ENCODE data around the gene SV2B. TPM values are rescaled to one million over a fixed set of nuclear protein-coding genes. Genes with fewer than 3 reads are reported as not detected.

SV2B gene
- total and polyA plus RNA-seq, 2 donors (not counting 1 experiment from before 2014, with no cell fraction given) = under 0.01 TPM; not detected in 1

- Histone ChIP-seq H3K9me3 (ENCODE audit: control insufficient read depth, insufficient read depth, low read depth, low read length) (no peaks in the 10 kb centered on the region), H3K9ac (ENCODE audit: insufficient read depth, low read length) (no peak overlapping the region), H4K20me1 (ENCODE audit: control insufficient read depth, extremely low read depth, insufficient read depth, low read length) (no peaks in the 10 kb centered on the region), H3K36me3 (ENCODE audit: control insufficient read depth, insufficient read depth, low read length) (no peaks in the 10 kb centered on the region), H3K4me3 (replicated peaks in 1 of 4; ENCODE audit: control extremely low read depth in 1 of 4, insufficient read depth in 1 of 4, low read depth in 3 of 4, low read length in 4 of 4) (no peak overlapping the region), H3K4me2 (ENCODE audit: extremely low read depth, insufficient read depth, low read length) (no peak overlapping the region), H3K27ac (ENCODE audit: insufficient read depth, low read length) (no peak overlapping the region), H3K4me1 (ENCODE audit: control insufficient read depth, extremely low read depth, insufficient read depth, low read length) (no peaks in the 10 kb centered on the region), H3K27me3 (ENCODE audit: control insufficient read depth, insufficient read depth, low read length) (no peaks in the 10 kb centered on the region), H3K79me2 (ENCODE audit: control insufficient read depth, insufficient read depth, low read length) (no peaks in the 10 kb centered on the region), H2AFZ (ENCODE audit: low read length) (no peak overlapping the region)
- TF ChIP-seq CTCF (conservative IDR thresholded peaks at IDR 0.05 in 1 of 2, IDR thresholded peaks at IDR 0.05 in 1 of 2; ENCODE audit: low read depth in 1 of 2, low read length in 2 of 2) (no peak), EZH2 (IDR thresholded peaks at IDR 0.05; ENCODE audit: low read length, missing control alignments) (no peak)
- no peak for DNase-seq (ENCODE audit: low read depth in 2 of 2)
Observed at GRCh38 chr15:91275844-91276243, 175.8 kb downstream of the SV2B start.

GRCh38 chr15:91278951-91279350 lies 178.9 kb downstream of the SV2B start:
- H3K27me3 ChIP-seq (ENCODE audit: control insufficient read depth, insufficient read depth, low read length) = no peaks in the 10 kb centered on the region
- no peaks in the 10 kb centered on the region for H3K4me1 ChIP-seq (ENCODE audit: control insufficient read depth, extremely low read depth, insufficient read depth, low read length)
- H3K79me2 ChIP-seq (ENCODE audit: control insufficient read depth, insufficient read depth, low read length) = no peaks in the 10 kb centered on the region
- no peak overlapping the region for H3K4me2 ChIP-seq (ENCODE audit: extremely low read depth, insufficient read depth, low read length)
- H2AFZ ChIP-seq (ENCODE audit: low read length) = no peak overlapping the region
- no peak overlapping the region for H3K4me3 ChIP-seq (replicated peaks in 1 of 4; ENCODE audit: control extremely low read depth in 1 of 4, insufficient read depth in 1 of 4, low read depth in 3 of 4, low read length in 4 of 4)
- no peaks in the 10 kb centered on the region for H3K9me3 ChIP-seq (ENCODE audit: control insufficient read depth, insufficient read depth, low read depth, low read length)
- no peaks in the 10 kb centered on the region for H4K20me1 ChIP-seq (ENCODE audit: control insufficient read depth, extremely low read depth, insufficient read depth, low read length)
- DNase-seq (ENCODE audit: low read depth in 2 of 2) = peak in 1 of 2 donors; percentile 16
- TF ChIP-seq EZH2 (IDR thresholded peaks at IDR 0.05; ENCODE audit: low read length, missing control alignments) (no peak), CTCF (conservative IDR thresholded peaks at IDR 0.05 in 1 of 2, IDR thresholded peaks at IDR 0.05 in 1 of 2; ENCODE audit: low read depth in 1 of 2, low read length in 2 of 2) (no peak)
- no peaks in the 10 kb centered on the region for H3K36me3 ChIP-seq (ENCODE audit: control insufficient read depth, insufficient read depth, low read length)
- no peak overlapping the region for H3K9ac ChIP-seq (ENCODE audit: insufficient read depth, low read length)
- no peak overlapping the region for H3K27ac ChIP-seq (ENCODE audit: insufficient read depth, low read length)

GRCh38 chr15:91279486-91279885 lies 179.4 kb downstream of the SV2B start:
- Histone ChIP-seq H3K4me3 (replicated peaks in 1 of 4; ENCODE audit: control extremely low read depth in 1 of 4, insufficient read depth in 1 of 4, low read depth in 3 of 4, low read length in 4 of 4) (no peak overlapping the region), H3K36me3 (ENCODE audit: control insufficient read depth, insufficient read depth, low read length) (no peaks in the 10 kb centered on the region), H2AFZ (ENCODE audit: low read length) (no peak overlapping the region), H3K9ac (ENCODE audit: insufficient read depth, low read length) (no peak overlapping the region), H4K20me1 (ENCODE audit: control insufficient read depth, extremely low read depth, insufficient read depth, low read length) (no peaks in the 10 kb centered on the region), H3K27me3 (ENCODE audit: control insufficient read depth, insufficient read depth, low read length) (no peaks in the 10 kb centered on the region), H3K4me1 (ENCODE audit: control insufficient read depth, extremely low read depth, insufficient read depth, low read length) (no peaks in the 10 kb centered on the region), H3K79me2 (ENCODE audit: control insufficient read depth, insufficient read depth, low read length) (no peaks in the 10 kb centered on the region), H3K27ac (ENCODE audit: insufficient read depth, low read length) (no peak overlapping the region), H3K9me3 (ENCODE audit: control insufficient read depth, insufficient read depth, low read depth, low read length) (no peaks in the 10 kb centered on the region), H3K4me2 (ENCODE audit: extremely low read depth, insufficient read depth, low read length) (no peak overlapping the region)
- TF ChIP-seq CTCF (conservative IDR thresholded peaks at IDR 0.05 in 1 of 2, IDR thresholded peaks at IDR 0.05 in 1 of 2; ENCODE audit: low read depth in 1 of 2, low read length in 2 of 2) (no peak), EZH2 (IDR thresholded peaks at IDR 0.05; ENCODE audit: low read length, missing control alignments) (no peak)
- DNase-seq (ENCODE audit: low read depth in 2 of 2) = no peak
